ENCODE data around the gene SCTR. TPM values are rescaled to one million over a fixed set of nuclear protein-coding genes. Genes with fewer than 3 reads are reported as not detected.

The SCTR gene
- total RNA-seq, 1 donor from 2014 or later: not detected

DNA sequence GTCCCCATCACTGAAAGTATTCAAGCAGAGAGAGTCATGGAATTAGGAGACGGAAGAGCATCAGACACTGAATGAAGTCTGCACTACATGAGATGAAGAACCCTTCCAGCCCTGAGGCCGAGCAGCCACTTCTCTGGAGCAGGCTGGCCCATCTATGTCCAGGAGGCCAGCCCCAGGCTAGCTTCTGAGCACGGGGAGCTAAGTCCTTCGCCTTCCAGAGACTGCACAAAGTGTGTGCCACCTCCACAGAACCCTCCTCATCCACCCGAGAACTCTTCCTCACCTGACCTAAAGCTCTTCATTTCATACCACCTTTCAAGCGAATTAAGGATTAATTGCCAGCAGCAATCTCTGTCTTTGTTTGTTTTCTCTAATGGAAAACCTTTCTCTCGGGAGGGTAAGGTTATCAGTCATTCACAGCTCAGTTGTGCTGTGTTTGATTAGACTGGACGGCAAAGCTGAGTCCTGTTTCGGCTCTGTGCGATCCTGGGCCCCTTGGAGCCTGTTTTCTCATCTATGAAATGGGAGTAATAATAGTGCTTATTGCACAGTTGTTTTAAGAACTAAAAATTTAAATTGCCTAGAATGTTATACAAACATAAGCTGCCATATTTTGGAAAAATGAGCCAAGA is 38.0 kb downstream of the SCTR start:
- Histone ChIP-seq H3K79me2 (ENCODE audit: low read depth) (no peaks in the 10 kb centered on the region), H3K4me2 (no peak overlapping the region), H3K9ac (no peak overlapping the region), H3K27ac (no peak overlapping the region), H2AFZ (replicated peaks) (no peak overlapping the region), H3K36me3 (no peaks in the 10 kb centered on the region), H3F3A (ENCODE audit: low read depth) (no peaks in the 10 kb centered on the region), H4K20me1 (ENCODE audit: low read depth) (no peaks in the 10 kb centered on the region), H3K4me3 (no peak overlapping the region), H3K4me1 (peaks cover 2% of the 10 kb centered on the region), H3K27me3 (no peaks in the 10 kb centered on the region), H3K9me3 (ENCODE audit: low read depth) (no peaks in the 10 kb centered on the region)
- Mint-ChIP-seq H3K4me3 (no peak overlapping the region), H3K36me3 (no peaks in the 10 kb centered on the region), H3K27ac (peak overlapping the region; percentile 42), H3K9me3 (no peaks in the 10 kb centered on the region), H3K4me1 (peaks cover 19% of the 10 kb centered on the region), H3K27me3 (ENCODE audit: insufficient read depth, low read depth) (peaks cover 16% of the 10 kb centered on the region)
- DNase-seq (ENCODE audit: low spot score): no peak
- TF ChIP-seq EZH2 (IDR thresholded peaks at IDR 0.05) (no peak), EZH2phosphoT487 (IDR thresholded peaks at IDR 0.05) (no peak)
- TF ChIP-seq, protein P1, sequence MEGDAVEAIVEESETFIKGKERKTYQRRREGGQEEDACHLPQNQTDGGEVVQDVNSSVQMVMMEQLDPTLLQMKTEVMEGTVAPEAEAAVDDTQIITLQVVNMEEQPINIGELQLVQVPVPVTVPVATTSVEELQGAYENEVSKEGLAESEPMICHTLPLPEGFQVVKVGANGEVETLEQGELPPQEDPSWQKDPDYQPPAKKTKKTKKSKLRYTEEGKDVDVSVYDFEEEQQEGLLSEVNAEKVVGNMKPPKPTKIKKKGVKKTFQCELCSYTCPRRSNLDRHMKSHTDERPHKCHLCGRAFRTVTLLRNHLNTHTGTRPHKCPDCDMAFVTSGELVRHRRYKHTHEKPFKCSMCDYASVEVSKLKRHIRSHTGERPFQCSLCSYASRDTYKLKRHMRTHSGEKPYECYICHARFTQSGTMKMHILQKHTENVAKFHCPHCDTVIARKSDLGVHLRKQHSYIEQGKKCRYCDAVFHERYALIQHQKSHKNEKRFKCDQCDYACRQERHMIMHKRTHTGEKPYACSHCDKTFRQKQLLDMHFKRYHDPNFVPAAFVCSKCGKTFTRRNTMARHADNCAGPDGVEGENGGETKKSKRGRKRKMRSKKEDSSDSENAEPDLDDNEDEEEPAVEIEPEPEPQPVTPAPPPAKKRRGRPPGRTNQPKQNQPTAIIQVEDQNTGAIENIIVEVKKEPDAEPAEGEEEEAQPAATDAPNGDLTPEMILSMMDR (IDR thresholded peaks at IDR 0.05): no peak

GRCh38 chr2:119485336-119486110 is 38.8 kb downstream of the SCTR start:
- Histone ChIP-seq H3K4me3 (no peak overlapping the region), H3K4me2 (no peak overlapping the region), H4K20me1 (ENCODE audit: low read depth) (no peaks in the 10 kb centered on the region), H3K9me3 (ENCODE audit: low read depth) (no peaks in the 10 kb centered on the region), H3K36me3 (no peaks in the 10 kb centered on the region), H3F3A (ENCODE audit: low read depth) (no peaks in the 10 kb centered on the region), H2AFZ (replicated peaks) (no peak overlapping the region), H3K4me1 (peaks cover 2% of the 10 kb centered on the region), H3K9ac (no peak overlapping the region), H3K27ac (no peak overlapping the region), H3K27me3 (no peaks in the 10 kb centered on the region), H3K79me2 (ENCODE audit: low read depth) (no peaks in the 10 kb centered on the region)
- Mint-ChIP-seq H3K4me1 (peaks cover 19% of the 10 kb centered on the region), H3K9me3 (no peaks in the 10 kb centered on the region), H3K27ac (peak overlapping the region; percentile 42), H3K4me3 (no peak overlapping the region), H3K36me3 (no peaks in the 10 kb centered on the region), H3K27me3 (ENCODE audit: insufficient read depth, low read depth) (peaks cover 14% of the 10 kb centered on the region)
- DNase-seq (ENCODE audit: low spot score): no peak
- TF ChIP-seq, protein P1 (IDR thresholded peaks at IDR 0.05): no peak
- TF ChIP-seq EZH2 (IDR thresholded peaks at IDR 0.05) (no peak), EZH2phosphoT487 (IDR thresholded peaks at IDR 0.05) (no peak)

- TF ChIP-seq EZH2 (IDR thresholded peaks at IDR 0.05) (no peak), EZH2phosphoT487 (IDR thresholded peaks at IDR 0.05) (no peak)
- TF ChIP-seq, protein P1 (IDR thresholded peaks at IDR 0.05): no peak
- Histone ChIP-seq H2AFZ (replicated peaks) (no peak overlapping the region), H3K4me1 (peaks cover 2% of the 10 kb centered on the region), H3K9ac (no peak overlapping the region), H3K36me3 (no peaks in the 10 kb centered on the region), H4K20me1 (ENCODE audit: low read depth) (no peaks in the 10 kb centered on the region), H3K27ac (no peak overlapping the region), H3K4me3 (no peak overlapping the region), H3K4me2 (no peak overlapping the region), H3F3A (ENCODE audit: low read depth) (no peaks in the 10 kb centered on the region), H3K79me2 (ENCODE audit: low read depth) (no peaks in the 10 kb centered on the region), H3K27me3 (no peaks in the 10 kb centered on the region), H3K9me3 (ENCODE audit: low read depth) (no peaks in the 10 kb centered on the region)
- no peak overlapping the region for H3K4me3 Mint-ChIP-seq
- H3K36me3 Mint-ChIP-seq: no peaks in the 10 kb centered on the region
- no peaks in the 10 kb centered on the region for H3K9me3 Mint-ChIP-seq
- DNase-seq (ENCODE audit: low spot score): no peak
- H3K27ac Mint-ChIP-seq: peak overlapping the region; percentile 13
- H3K4me1 Mint-ChIP-seq: peaks cover 19% of the 10 kb centered on the region
- peaks cover 14% of the 10 kb centered on the region for H3K27me3 Mint-ChIP-seq (ENCODE audit: insufficient read depth, low read depth)
These were observed 39.4 kb downstream of the SCTR start for GRCh38 chr2:119484834-119485233.
